ENCODE data around the gene HEMGN.
A peak's percentile ranks its signal among the peaks of the same experiment; 100 is the strongest.

- TF ChIP-seq, protein P1, sequence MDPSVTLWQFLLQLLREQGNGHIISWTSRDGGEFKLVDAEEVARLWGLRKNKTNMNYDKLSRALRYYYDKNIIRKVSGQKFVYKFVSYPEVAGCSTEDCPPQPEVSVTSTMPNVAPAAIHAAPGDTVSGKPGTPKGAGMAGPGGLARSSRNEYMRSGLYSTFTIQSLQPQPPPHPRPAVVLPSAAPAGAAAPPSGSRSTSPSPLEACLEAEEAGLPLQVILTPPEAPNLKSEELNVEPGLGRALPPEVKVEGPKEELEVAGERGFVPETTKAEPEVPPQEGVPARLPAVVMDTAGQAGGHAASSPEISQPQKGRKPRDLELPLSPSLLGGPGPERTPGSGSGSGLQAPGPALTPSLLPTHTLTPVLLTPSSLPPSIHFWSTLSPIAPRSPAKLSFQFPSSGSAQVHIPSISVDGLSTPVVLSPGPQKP (IDR thresholded peaks at IDR 0.05; ENCODE audit: borderline replicate concordance, low read depth, low read length) = no peak
- TF ChIP-seq CTCF (conservative IDR thresholded peaks at IDR 0.05; ENCODE audit: low read depth, low read length) (peak; percentile 72), POLR2A (IDR thresholded peaks at IDR 0.05; ENCODE audit: low read depth, low read length) (no peak), USF2 (IDR thresholded peaks at IDR 0.05; ENCODE audit: low read depth, low read length) (no peak)
Observed at GRCh38 chr9:97900738-97901565, 37.0 kb downstream of the HEMGN start.
